ENCODE results near the gene CDH16. TPM values are rescaled to one million over a fixed set of nuclear protein-coding genes. Genes with fewer than 3 reads are reported as not detected.
A peak's percentile ranks its signal among the peaks of the same experiment; 100 is the strongest.

The CDH16 gene
- total and polyA plus RNA-seq, 12 donors = 0.15 to 0.59 (median 0.47) TPM; not detected in 7

DNA sequence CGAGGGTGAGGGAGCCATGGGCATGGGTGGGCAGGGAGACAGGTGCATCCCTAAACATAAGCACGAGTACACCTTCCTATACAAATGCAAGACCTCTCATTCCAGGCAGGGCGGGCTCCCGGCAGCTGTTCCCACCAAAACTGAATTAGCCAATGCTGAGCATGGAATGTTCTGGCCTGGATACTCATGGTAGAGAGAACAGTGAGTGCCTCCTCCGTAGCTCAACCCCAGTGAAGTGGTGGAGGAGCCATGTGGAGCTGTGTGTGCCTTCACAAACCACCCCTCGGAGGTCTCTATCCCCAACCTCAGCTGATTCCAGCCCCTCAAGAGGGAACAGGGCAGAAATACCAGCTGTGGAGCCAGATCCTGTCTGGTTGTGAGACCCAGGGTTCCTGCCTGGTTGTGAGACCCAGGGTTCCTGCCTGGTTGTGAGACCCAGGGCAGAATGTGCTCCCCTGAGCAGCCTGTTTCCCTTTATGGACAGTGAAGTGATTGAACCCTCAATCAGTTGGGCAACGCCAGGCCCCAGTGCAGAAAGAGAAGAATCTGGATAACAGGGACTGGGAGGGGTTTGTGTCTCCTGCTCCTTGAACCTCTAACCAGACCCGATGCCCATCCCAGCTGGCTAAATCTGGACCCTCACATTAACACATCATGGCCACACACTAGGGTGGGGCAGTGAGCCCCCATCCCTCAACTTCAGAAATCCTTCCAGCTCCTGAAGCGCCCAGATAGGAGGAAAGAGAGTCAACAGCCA, 2.4 kb upstream of the CDH16 start:
- TF ChIP-seq, protein P1, sequence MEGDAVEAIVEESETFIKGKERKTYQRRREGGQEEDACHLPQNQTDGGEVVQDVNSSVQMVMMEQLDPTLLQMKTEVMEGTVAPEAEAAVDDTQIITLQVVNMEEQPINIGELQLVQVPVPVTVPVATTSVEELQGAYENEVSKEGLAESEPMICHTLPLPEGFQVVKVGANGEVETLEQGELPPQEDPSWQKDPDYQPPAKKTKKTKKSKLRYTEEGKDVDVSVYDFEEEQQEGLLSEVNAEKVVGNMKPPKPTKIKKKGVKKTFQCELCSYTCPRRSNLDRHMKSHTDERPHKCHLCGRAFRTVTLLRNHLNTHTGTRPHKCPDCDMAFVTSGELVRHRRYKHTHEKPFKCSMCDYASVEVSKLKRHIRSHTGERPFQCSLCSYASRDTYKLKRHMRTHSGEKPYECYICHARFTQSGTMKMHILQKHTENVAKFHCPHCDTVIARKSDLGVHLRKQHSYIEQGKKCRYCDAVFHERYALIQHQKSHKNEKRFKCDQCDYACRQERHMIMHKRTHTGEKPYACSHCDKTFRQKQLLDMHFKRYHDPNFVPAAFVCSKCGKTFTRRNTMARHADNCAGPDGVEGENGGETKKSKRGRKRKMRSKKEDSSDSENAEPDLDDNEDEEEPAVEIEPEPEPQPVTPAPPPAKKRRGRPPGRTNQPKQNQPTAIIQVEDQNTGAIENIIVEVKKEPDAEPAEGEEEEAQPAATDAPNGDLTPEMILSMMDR (IDR thresholded peaks at IDR 0.05) = no peak
- H3K36me3 ChIP-seq = peaks cover 0 to 14% (median 0%) of the 10 kb centered on the region in 9 donors
- DNase-seq (no peak), ATAC-seq (peak in 3 of 8 donors; percentile 2 to 72 (median 11))
- H3K27me3 ChIP-seq = peaks cover 0 to 58% (median 21%) of the 10 kb centered on the region in 7 donors
- 48 to 56% methylated on average over 9 of the region's 9 CpGs for WGBS, 2 donors
- peak overlapping the region; percentile 77 to 97 (median 90) for H3K27ac ChIP-seq
- H3K4me1 ChIP-seq = peaks cover 8 to 70% (median 24%) of the 10 kb centered on the region in 9 donors
- H3K9me3 ChIP-seq = no peaks in the 10 kb centered on the region
- intact Hi-C loops (cut with DNase I) = loop anchor here in 1 of 10 donors (1.0 kb wide), 1 partner anchor 15 kb away; no protein-coding TSS in a partner anchor
- H3K4me3 ChIP-seq = peak overlapping the region in 2 of 10 donors; percentile 71 to 73

- Histone ChIP-seq H3K4me3 (no peak overlapping the region), H3K36me3 (peaks cover 0 to 14% (median 0%) of the 10 kb centered on the region in 9 donors), H3K27me3 (peaks cover 0 to 49% (median 21%) of the 10 kb centered on the region in 7 donors), H3K27ac (peak overlapping the region; percentile 44 to 97 (median 84)), H3K4me1 (peaks cover 7 to 61% (median 24%) of the 10 kb centered on the region in 9 donors), H3K9me3 (no peaks in the 10 kb centered on the region)
- TF ChIP-seq, protein P1 (IDR thresholded peaks at IDR 0.05) = no peak
- DNase-seq (no peak), ATAC-seq (peak in 3 of 8 donors; percentile 0 to 21 (median 2))
- intact Hi-C loops (cut with DNase I) = no loop called here
- 26 to 56% methylated on average over 2 of the region's 2 CpGs for WGBS, 2 donors
Observed at GRCh38 chr16:66920299-66920590, 1.6 kb upstream of the CDH16 start.

- H3K36me3 ChIP-seq = peaks cover 0 to 14% (median 0%) of the 10 kb centered on the region in 9 donors
- no peak overlapping the region for H3K4me3 ChIP-seq
- H3K27me3 ChIP-seq = peaks cover 0 to 44% (median 21%) of the 10 kb centered on the region in 7 donors
- peaks cover 5 to 59% (median 24%) of the 10 kb centered on the region in 9 donors for H3K4me1 ChIP-seq
- intact Hi-C loops (cut with DNase I) = no loop called here
- ATAC-seq = peak in 5 of 8 donors; percentile 5 to 19 (median 7)
- WGBS, 2 donors = 43 to 49% methylated on average over 5 of the region's 5 CpGs
- TF ChIP-seq, protein P1 (IDR thresholded peaks at IDR 0.05) = no peak
- H3K27ac ChIP-seq = peak overlapping the region; percentile 44 to 97 (median 84)
- no peak for DNase-seq
- H3K9me3 ChIP-seq = no peaks in the 10 kb centered on the region
Observed at GRCh38 chr16:66919569-66920298, 1.0 kb upstream of the CDH16 start.

GRCh38 chr16:66918355-66918754, 330 bp downstream of the CDH16 start:
- TF ChIP-seq, protein P1 (IDR thresholded peaks at IDR 0.05) = no peak
- no peak for DNase-seq
- intact Hi-C loops (cut with DNase I) = no loop called here
- Histone ChIP-seq H3K4me3 (no peak overlapping the region), H3K36me3 (peaks cover 0 to 9% (median 0%) of the 10 kb centered on the region in 9 donors), H3K27ac (peak overlapping the region in 6 of 10 donors; percentile 73 to 97 (median 86)), H3K4me1 (peaks cover 3 to 46% (median 24%) of the 10 kb centered on the region in 9 donors), H3K9me3 (no peaks in the 10 kb centered on the region), H3K27me3 (peaks cover 0 to 30% (median 7%) of the 10 kb centered on the region in 7 donors)
- ATAC-seq = no peak
- 81 to 87% methylated on average over 6 of the region's 6 CpGs for WGBS, 2 donors
